Bronchial smooth muscle cell (primary cell): ENCODE results near the gene YIPF7. TPM values are rescaled to one million over a fixed set of nuclear protein-coding genes. Genes with fewer than 3 reads are reported as not detected.

ENCODE experiments used
- total RNA-seq: library from RNA; depleted of rRNA; stranded (reverse); fragments of >200 nt; gene quantifications from 2 replicates; pipeline ENCODE4 v1.2.1, GENCODE V29; 2014

YIPF7 gene
- 0.09 TPM in 1 of 2 replicates, not detected in the other for total RNA-seq

GRCh38 chr4:44651425-44651824 lies at the start of gene YIPF7:
YIPF7 (minus strand) TSS chr4:44651625; CDS start chr4:44650100, 1,525 bp downstream.

GRCh38 chr4:44678094-44679041 lies 26.9 kb upstream of the YIPF7 start, which contains the start of gene GUF1:
GUF1 (plus strand) TSS chr4:44678420; CDS start chr4:44678623, 203 bp downstream.

Other genes starting within 250 kb of the YIPF7 start
- 0.32 TPM in 1 of 2 replicates, not detected in the other for gene KCTD8, start 202.8 kb downstream of the YIPF7 start, total RNA-seq
- 5.2 and 7.6 TPM in 2 replicates for gene GUF1, start 26.8 kb upstream of the YIPF7 start, total RNA-seq
- 24.6 and 27.4 TPM in 2 replicates for gene GNPDA2, start 74.9 kb upstream of the YIPF7 start, total RNA-seq